ENCODE data around the gene DNAJB6. TPM values are rescaled to one million over a fixed set of nuclear protein-coding genes. Genes with fewer than 3 reads are reported as not detected.

Gene DNAJB6
- total and polyA plus RNA-seq, 12 donors = 38.4 to 195 (median 80.4) TPM

DNA sequence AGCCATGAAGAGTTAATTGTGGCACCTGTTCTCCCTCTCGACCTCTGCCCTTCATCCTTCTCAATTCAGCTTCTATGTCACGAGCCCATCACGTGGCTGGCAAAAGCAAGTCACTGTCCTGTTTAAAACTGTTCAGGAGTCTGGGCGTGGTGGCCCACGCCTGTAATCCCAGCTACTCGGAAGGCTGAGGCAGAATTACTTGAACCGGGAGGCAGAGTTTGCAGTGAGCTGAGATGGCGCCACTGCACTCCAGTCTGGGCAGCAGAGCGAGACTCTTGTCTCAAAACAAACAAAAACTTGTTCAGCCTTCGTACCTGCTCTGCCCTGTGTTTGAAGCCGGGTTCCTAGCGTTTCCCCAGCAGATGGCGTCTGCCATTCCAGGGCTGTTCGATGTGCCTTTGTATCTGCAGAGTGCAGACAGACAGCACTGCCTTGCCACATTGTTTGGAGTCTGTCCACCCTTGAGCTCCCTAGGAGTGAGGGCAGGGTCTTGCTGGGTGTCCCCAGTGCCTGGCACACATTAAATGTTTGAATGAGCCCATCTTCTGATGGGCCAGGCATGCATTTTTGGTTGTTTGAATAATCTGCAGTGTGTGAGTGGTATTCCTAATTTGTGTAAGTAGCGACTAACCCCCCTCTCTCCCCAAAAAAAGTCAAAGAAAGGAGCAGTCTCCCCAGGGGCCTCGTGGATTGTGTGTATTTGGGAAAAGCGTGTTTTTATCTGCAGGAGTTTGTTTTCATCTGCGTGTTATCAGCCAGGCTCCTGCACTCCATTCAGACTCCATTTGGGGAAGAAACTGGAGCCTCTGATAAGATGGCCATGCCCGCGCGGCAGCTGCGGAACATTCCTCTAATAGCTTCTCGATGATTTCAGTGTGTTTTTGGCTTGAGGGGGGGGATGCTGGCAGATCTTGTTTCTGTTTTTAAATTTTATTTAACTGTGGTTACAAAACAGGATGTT, 61.2 kb downstream of the DNAJB6 start:
- WGBS, 4 donors = 62 to 71% (median 67%) methylated on average over 19 to 23 of the region's 23 CpGs
- peak in 2 of 7 donors; percentile 32 to 37 for DNase-seq
- Histone ChIP-seq H3K4me3 (no peak overlapping the region), H3K9me3 (replicated peaks in 1 of 3) (no peaks in the 10 kb centered on the region), H3K36me3 (replicated peaks in 1 of 2) (peaks cover 0 to 23% of the 10 kb centered on the region in 2 donors), H3K27ac (peak overlapping the region in 3 of 5 donors; percentile 6 to 67 (median 44)), H3K4me1 (replicated peaks in 1 of 2) (peaks cover 0 to 12% of the 10 kb centered on the region in 2 donors), H3K27me3 (no peaks in the 10 kb centered on the region)
- intact Hi-C loops (cut with DNase I) = no loop called here
- TF ChIP-seq POLR2A (IDR thresholded peaks at IDR 0.05) = no peak
- TF ChIP-seq, protein P1, sequence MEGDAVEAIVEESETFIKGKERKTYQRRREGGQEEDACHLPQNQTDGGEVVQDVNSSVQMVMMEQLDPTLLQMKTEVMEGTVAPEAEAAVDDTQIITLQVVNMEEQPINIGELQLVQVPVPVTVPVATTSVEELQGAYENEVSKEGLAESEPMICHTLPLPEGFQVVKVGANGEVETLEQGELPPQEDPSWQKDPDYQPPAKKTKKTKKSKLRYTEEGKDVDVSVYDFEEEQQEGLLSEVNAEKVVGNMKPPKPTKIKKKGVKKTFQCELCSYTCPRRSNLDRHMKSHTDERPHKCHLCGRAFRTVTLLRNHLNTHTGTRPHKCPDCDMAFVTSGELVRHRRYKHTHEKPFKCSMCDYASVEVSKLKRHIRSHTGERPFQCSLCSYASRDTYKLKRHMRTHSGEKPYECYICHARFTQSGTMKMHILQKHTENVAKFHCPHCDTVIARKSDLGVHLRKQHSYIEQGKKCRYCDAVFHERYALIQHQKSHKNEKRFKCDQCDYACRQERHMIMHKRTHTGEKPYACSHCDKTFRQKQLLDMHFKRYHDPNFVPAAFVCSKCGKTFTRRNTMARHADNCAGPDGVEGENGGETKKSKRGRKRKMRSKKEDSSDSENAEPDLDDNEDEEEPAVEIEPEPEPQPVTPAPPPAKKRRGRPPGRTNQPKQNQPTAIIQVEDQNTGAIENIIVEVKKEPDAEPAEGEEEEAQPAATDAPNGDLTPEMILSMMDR (IDR thresholded peaks at IDR 0.05) = no peak

DNA sequence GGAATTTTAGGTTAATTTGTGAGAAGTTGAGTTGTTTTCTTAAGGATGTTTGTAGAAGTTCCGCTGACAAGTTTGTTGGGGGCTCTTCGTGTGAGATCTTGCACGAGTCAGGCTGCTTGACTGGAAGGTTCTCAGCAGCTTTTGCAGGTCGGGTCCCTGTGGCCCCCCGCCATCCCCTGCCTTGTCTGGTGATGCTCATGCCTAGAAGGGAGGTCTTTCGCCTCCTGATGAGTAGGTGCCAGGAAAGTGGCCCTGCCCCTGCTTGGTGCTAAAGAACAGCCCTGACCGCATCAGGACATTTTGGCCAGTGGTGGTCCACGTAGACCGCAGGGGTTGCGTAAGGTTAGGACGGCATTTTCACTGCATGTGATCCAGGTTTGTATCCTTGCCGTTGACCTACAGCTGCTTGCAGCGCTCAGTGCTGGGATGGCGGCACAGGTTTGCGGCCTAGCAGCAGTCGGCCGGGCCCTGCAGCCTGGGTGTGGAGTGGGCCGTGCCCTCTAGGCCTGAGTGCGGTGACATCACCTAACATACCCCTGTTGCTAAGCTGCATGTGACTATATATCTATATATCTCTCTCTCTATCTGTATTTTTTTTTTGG, 62.4 kb downstream of the DNAJB6 start:
- H3K36me3 ChIP-seq (replicated peaks in 1 of 2) = peaks cover 0 to 19% of the 10 kb centered on the region in 2 donors
- 88 to 95% (median 92%) methylated on average over 13 to 19 of the region's 19 CpGs for WGBS, 4 donors
- peak overlapping the region in 2 of 5 donors; percentile 0 to 54 for H3K27ac ChIP-seq
- H3K4me3 ChIP-seq = no peak overlapping the region
- no peak for DNase-seq
- no peak for TF ChIP-seq POLR2A (IDR thresholded peaks at IDR 0.05)
- TF ChIP-seq, protein P1 (IDR thresholded peaks at IDR 0.05) = no peak
- no peaks in the 10 kb centered on the region for H3K9me3 ChIP-seq (replicated peaks in 1 of 3)
- intact Hi-C loops (cut with DNase I) = no loop called here
- H3K4me1 ChIP-seq (replicated peaks in 1 of 2) = peaks cover 0 to 12% of the 10 kb centered on the region in 2 donors
- H3K27me3 ChIP-seq = no peaks in the 10 kb centered on the region

DNA sequence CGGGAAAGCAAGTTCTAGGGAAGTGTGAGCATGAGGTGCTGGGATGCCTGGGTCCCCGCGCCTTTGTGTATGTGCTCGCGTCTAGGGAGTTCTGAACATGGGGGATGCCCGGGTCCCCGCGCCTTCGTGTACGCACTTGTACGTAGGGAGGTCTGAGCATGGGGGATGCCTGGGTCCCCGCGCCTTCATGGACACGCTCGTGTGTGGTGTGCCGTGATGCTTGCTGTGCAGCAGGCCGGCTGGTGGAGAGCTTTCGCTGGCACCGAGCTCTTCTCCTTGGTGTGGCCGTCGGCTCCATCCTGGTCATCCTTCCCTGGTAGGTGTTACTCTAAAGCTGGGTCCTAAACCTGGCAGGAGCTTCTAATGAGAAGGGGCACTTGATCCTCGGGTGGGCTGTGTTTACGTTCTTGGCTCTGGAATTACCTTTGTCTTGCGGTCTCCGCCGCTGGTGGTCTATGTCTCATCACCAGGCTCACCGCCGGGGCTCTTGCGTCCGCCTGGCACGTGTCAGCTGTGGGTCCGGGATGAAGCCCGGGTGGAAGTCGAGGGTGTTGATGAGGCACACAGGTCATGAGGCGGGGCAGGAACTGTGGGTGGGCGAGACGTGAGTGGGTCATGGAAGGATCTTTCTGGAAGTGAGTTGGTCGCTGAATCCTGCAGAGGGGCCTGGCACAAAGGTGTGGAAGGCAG, 63.5 kb downstream of the DNAJB6 start:
- no peaks in the 10 kb centered on the region for H3K9me3 ChIP-seq (replicated peaks in 1 of 3)
- H3K27ac ChIP-seq = no peak overlapping the region
- TF ChIP-seq, protein P1 (IDR thresholded peaks at IDR 0.05) = no peak
- no peak for TF ChIP-seq POLR2A (IDR thresholded peaks at IDR 0.05)
- H3K4me1 ChIP-seq (replicated peaks in 1 of 2) = peaks cover 2 to 23% of the 10 kb centered on the region in 2 donors
- no peak for DNase-seq
- no peaks in the 10 kb centered on the region for H3K27me3 ChIP-seq
- no peak overlapping the region for H3K4me3 ChIP-seq
- WGBS, 4 donors = 92 to 94% (median 92%) methylated on average over 33 to 38 of the region's 38 CpGs
- H3K36me3 ChIP-seq (replicated peaks in 1 of 2) = peaks cover 0 to 19% of the 10 kb centered on the region in 2 donors
- intact Hi-C loops (cut with DNase I) = no loop called here
